GM10248 (cell line): ENCODE measurements around the gene BAIAP3.

Experiments used
- CTCF ChIA-PET: fragments of 300-600 bp; sonication (Branson Sonifier 250); formaldehyde crosslinking; extraction: SDS; loops from one replicate; lab custom pipeline; 2021; ENCODE audit warnings: antibody characterized with exemption; lab: Yijun Ruan, JAX
- POLR2A ChIA-PET: fragments of 350-650 bp; sonication (Branson Sonifier 250); formaldehyde crosslinking; extraction: SDS; loops from one replicate; lab custom pipeline; 2020; ENCODE audit warnings: antibody characterized with exemption; lab: Yijun Ruan, JAX
- DNase-seq: peaks from one replicate; pipeline ENCODE4 v3.0.0; 2012; ENCODE audit errors: extremely low spot score
- TF ChIP-seq, protein P1 (sequence below): IDR thresholded peaks from 2 replicates; pipeline ENCODE4 v1.5.1; 2012; ENCODE audit warnings: mild to moderate bottlenecking, low read depth; ENCODE audit errors: extremely low read depth, missing control alignments, control extremely low read depth

Gene BAIAP3

DNA sequence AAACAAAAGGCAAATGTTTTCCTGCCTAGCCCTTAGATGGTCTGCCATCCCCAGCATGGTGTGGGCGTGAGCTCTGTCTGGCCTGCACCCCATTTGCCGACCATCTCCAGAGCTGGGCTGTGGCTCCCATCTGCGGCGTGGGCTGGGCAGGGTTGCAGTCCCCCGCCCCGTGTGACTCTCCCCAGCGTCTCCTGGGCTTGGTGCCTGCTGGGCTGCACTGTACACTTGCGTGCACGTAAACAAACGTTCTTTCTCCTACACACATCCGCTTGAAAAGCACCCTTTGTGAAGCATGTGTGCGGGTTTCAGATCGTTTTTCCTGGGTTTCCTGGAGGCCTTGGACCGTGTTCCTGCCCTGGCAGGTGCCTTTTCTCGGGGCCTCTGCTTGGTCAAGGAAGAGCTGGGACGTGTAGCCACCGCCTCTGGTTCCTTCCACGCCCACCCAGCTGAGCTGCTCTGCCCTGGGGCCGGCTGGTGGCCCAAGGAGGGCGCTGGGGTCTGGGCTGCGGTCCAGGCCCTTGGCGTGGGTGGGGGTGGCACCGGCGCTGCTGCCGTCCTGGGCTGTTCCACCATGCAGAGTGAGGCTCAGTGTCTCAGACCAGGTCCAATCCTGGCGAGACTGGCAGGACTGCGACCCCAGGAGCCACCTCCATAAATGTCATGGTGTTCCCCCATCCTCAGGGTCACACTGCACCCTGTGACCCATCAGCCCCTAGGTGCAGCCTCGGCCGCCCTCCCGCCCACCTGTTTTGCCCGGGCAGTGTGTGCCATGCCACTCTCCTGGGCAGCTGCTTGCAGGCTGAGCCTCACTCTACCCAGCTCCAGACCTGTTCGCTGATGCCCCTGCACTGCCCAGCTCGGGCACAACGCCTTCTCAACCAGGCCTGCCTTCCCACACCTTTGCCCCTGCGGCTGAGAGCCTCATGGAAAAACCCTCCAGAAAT, 9.9 kb upstream of the BAIAP3 start:
- POLR2A ChIA-PET, result no interaction called here
- no peak for DNase-seq
- CTCF ChIA-PET, result interaction anchor here (0.7 to 1.6 kb wide), 4 partner anchors 9 to 22 kb away, joined by 3 to 4 read pairs (median 3); no protein-coding TSS in a partner anchor
- TF ChIP-seq, protein P1, sequence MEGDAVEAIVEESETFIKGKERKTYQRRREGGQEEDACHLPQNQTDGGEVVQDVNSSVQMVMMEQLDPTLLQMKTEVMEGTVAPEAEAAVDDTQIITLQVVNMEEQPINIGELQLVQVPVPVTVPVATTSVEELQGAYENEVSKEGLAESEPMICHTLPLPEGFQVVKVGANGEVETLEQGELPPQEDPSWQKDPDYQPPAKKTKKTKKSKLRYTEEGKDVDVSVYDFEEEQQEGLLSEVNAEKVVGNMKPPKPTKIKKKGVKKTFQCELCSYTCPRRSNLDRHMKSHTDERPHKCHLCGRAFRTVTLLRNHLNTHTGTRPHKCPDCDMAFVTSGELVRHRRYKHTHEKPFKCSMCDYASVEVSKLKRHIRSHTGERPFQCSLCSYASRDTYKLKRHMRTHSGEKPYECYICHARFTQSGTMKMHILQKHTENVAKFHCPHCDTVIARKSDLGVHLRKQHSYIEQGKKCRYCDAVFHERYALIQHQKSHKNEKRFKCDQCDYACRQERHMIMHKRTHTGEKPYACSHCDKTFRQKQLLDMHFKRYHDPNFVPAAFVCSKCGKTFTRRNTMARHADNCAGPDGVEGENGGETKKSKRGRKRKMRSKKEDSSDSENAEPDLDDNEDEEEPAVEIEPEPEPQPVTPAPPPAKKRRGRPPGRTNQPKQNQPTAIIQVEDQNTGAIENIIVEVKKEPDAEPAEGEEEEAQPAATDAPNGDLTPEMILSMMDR, result no peak

DNA sequence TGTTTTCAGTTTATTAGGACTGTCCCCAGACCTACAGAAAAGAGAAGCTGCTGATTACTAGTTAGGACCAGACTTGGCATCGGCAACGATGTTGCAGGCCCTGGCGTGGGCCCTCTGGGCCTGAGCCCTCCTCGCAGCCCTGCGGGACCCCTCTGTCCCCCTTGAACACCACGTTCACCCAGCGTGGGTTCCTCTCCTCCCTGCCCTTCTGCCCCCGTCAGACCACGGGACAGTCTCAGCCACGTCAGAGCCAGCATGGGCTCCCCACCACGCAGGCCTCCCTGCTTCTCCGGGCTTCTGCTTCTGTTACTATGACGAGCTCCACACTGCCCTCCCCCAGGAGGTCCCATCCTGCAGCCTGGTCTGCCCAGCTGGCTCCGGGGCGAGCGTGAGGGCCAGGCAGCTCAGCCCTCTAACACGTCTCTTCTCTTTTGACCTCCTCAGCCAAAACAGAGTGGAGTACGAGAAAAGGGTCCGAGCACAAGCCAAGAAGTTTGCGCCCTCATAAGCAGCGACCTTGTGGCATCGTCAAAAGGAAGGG, 9.1 kb upstream of the BAIAP3 start:
- ChIA-PET POLR2A (no interaction called here), CTCF (interaction anchor here (1.4 to 1.6 kb wide), 3 partner anchors 8 to 21 kb away, joined by 3 to 4 read pairs (median 3); no protein-coding TSS in a partner anchor)
- DNase-seq, result no peak
- TF ChIP-seq, protein P1, result no peak

DNA sequence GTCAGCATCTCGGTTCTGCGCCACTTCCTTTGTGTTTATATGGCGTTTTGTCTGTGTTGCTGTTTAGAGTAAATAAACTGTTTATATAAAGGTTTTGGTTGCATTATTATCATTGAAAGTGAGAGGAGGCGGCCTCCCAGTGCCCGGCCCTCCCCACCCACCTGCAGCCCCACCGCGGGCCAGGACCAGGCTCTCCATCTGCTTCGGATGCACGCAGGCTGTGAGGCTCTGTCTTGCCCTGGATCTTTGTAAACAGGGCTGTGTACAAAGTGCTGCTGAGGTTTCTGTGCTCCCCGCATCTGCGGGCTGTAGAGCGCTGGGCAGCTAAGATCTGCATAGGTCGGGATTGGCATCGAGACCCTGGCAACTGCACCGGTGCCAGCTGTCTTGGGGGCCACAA, 8.2 kb upstream of the BAIAP3 start:
- ChIA-PET POLR2A (no interaction called here), CTCF (interaction anchor here (2.0 kb wide), 1 partner anchor 13 kb away, joined by 7 read pairs; no protein-coding TSS in a partner anchor)
- TF ChIP-seq, protein P1, result no peak
- DNase-seq, result no peak

DNA sequence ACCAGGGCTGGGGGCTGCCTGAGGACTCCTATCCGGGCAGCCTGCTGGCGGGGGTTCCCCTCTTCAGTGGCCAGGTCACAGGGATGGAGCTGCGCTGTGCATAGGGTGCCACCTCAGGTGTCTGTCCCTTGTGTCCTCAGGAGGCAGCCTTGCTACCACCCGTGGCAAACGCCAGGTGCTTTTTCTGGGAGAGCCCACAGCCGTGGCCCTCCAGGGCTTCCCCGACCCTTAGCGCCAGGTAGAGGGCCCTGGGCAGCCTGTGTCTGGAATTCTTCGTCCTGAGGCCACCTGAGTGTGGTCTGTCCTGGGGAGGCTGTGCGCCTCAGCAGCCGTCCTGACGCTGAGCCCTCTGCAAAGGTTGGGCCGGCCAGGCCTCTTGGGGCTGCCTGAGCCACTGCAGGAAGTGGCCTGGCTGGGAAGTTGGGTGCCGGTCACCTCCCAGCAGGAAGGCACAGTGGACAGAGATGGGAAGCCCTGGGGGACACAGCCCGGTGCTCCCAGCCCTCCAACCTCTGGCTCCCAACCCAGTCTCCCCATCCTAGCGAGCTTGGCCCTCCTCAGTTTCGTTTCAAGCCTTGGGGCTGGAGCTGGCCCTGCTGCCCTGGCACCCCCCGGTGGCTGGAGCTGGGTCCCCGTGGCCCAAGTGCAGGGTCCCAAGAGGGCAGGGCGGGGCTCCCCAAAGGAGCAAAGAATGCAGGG, 7.6 kb upstream of the BAIAP3 start:
- POLR2A ChIA-PET, result no interaction called here

DNA sequence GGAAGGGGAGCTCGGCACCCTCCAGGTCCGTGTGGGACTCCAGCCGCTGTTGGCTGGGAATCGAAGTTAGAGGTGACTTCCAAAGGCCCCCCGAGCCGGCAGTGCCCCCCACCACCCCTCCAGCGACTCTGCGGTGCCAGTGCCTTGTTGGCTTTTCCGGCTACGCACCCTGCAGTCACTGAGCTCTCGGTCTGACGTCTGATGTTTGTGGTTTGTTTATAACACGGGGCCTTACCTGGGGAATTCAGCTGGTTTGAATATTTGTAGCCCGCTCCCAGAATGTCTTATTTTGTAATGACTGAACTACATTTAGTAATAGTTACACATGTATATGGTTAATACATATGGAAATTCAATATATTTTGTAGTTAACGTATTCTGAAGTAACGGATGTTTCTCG, 7.1 kb upstream of the BAIAP3 start:
- ChIA-PET POLR2A (interaction anchor here (0.6 kb wide), 1 partner anchor 82 kb away, joined by 7 read pairs; no protein-coding TSS in a partner anchor), CTCF (interaction anchor here (1.4 to 2.0 kb wide), 3 partner anchors 12 to 38 kb away, joined by 3 to 7 read pairs (median 4); no protein-coding TSS in a partner anchor)
- TF ChIP-seq, protein P1, result no peak
- DNase-seq, result no peak

More for the DNA sequence above, 7.6 kb upstream of the BAIAP3 start:
- no peak for DNase-seq
- TF ChIP-seq, protein P1, result no peak
- CTCF ChIA-PET, result interaction anchor here (1.4 to 2.0 kb wide), 2 partner anchors 12 to 39 kb away, joined by 4 to 7 read pairs; no protein-coding TSS in a partner anchor

DNA sequence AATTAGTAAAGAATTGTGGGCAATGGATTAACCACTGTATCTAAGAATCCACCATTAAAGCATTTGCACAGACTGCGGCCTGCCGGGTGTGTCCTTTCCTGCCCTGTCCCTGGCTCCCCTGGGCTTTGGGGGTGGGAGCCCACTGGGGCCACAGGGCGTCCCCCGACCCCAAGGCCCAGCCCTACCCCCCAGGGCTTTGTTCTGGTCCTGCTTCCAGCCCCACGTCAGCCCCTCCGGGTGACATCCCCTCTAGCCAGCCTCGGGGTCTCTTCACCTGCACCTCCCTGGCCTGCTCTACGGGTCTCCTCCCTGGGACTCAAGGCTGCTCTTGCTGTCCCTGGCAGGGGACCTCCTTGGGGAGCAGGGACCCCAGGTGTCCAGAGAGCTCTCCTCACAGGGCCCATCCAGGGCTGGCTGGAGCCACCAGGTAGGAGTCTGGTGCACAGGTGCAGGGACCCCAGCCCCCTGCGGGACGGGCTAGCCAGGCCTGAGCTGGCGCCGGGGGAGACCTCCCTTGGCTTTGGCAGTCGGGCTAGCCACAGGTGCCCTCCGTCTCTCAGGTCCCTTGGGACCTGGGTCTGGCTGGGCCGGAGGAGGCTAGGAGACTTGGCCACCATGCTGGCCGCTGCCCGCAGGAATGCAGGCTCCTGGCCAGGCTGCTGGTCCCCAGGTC, 6.4 kb upstream of the BAIAP3 start:
- no peak for DNase-seq
- ChIA-PET POLR2A (interaction anchor here (0.6 kb wide), 1 partner anchor 82 kb away, joined by 7 read pairs; no protein-coding TSS in a partner anchor), CTCF (interaction anchor here (1.4 to 2.0 kb wide), 3 partner anchors 11 to 37 kb away, joined by 3 to 7 read pairs (median 4); no protein-coding TSS in a partner anchor)
- TF ChIP-seq, protein P1, result no peak
